Panc1 (cell line): ENCODE results near the gene SMAP2. TPM values are rescaled to one million over a fixed set of nuclear protein-coding genes. Genes with fewer than 3 reads are reported as not detected.

Experiments used
- ATAC-seq: fragments of 200-7000 bp; cut with Tn5 transposase; 2 replicates; pipeline ENCODE4 v1.9.1; 2020; ENCODE audit warnings: mild to moderate bottlenecking, moderate library complexity
- BruUV-seq: library from RNA; stranded (reverse); fragments of 400-500 nt; replicated peaks from 2 replicates; lab custom pipeline; 2021; lab: Mats Ljungman, UMichigan
- CTCF ChIA-PET: fragments of 300-600 bp; sonication (Branson Sonifier 250); formaldehyde crosslinking; loops from one replicate; lab custom pipeline; 2022; ENCODE audit warnings: antibody characterized with exemption; lab: Charles Lee
- POLR2A ChIA-PET: fragments of 300-600 bp; sonication (Branson Sonifier 250); formaldehyde crosslinking; loops from one replicate; lab custom pipeline; 2022; ENCODE audit warnings: antibody characterized with exemption; lab: Charles Lee
- DNase-seq: peaks from one replicate; pipeline ENCODE4 v3.0.0-alpha.2; 2010; ENCODE audit warnings: low read depth, low spot score
- H3K27ac ChIP-seq: 2 replicates; pipeline ENCODE4 v1.5.1; 2011; ENCODE audit warnings: mild to moderate bottlenecking, low read length, inconsistent platforms
- H3K27me3 ChIP-seq: fragments of 200-500 bp; sonication (Bioruptor generic); 2 replicates; pipeline ENCODE4 v1.6.0; 2014; ENCODE audit warnings: low read length, inconsistent platforms; ENCODE audit not compliant: control insufficient read depth, insufficient read depth
- H3K36me3 ChIP-seq: fragments of 200-500 bp; sonication (Bioruptor generic); 2 replicates; pipeline ENCODE4 v1.5.1; 2014; ENCODE audit warnings: inconsistent platforms, mild to moderate bottlenecking, low read length, moderate library complexity; ENCODE audit not compliant: control insufficient read depth, insufficient read depth
- H3K4me1 ChIP-seq: 2 replicates; pipeline ENCODE4 v1.5.1; 2011; ENCODE audit warnings: inconsistent platforms, mild to moderate bottlenecking, low read length, moderate library complexity; ENCODE audit not compliant: control insufficient read depth, insufficient read depth
- H3K4me3 ChIP-seq, 2 experiments: 2 replicates each; pipeline ENCODE4 v1.5.1; 2011 to 2012; ENCODE audit warnings: low read depth in 2 of 2, low read length in 2 of 2, mild to moderate bottlenecking in 2 of 2, inconsistent platforms in 1 of 2, moderate library complexity in 1 of 2
- H3K9me3 ChIP-seq: fragments of 200-500 bp; sonication (Bioruptor generic); 2 replicates; pipeline ENCODE4 v1.5.1; 2014; ENCODE audit warnings: low read depth, mild to moderate bottlenecking, inconsistent platforms, low read length, moderate library complexity; ENCODE audit not compliant: control insufficient read depth, insufficient read depth
- POLR2AphosphoS5 ChIP-seq: IDR thresholded peaks from 2 replicates; pipeline ENCODE4 v1.6.1; 2012; ENCODE audit warnings: mild to moderate bottlenecking, low read depth, low read length, moderate library complexity
- SIN3A ChIP-seq: IDR thresholded peaks from 2 replicates; pipeline ENCODE4 v1.6.1; 2012; ENCODE audit warnings: low read depth, mild to moderate bottlenecking, low read length, moderate library complexity, borderline replicate concordance; ENCODE audit not compliant: insufficient read depth
- TCF7L2 ChIP-seq: IDR thresholded peaks from 2 replicates; pipeline ENCODE4 v1.6.1; 2011; ENCODE audit warnings: mild to moderate bottlenecking, low read depth, low read length, inconsistent platforms
- in situ Hi-C: cut with HindIII; loops from 2 replicates; pipeline ENCODE4 v1.10.0; 2016; ENCODE audit warnings: low sequenced_read_pairs, low pct_unique_long_range_greater_than_20kb
- intact Hi-C: fragments of 100-400 bp; cut with micrococcal nuclease; formaldehyde crosslinking; loops from one replicate; pipeline ENCODE4 v1.10.0; 2022; ENCODE audit not compliant: unreplicated experiment
- total RNA-seq: library from RNA; stranded (reverse); gene quantifications from one replicate; pipeline ENCODE4 v1.2.1, GENCODE V29; 2021; ENCODE audit not compliant: unreplicated experiment
- TF ChIP-seq, protein P1 (sequence below): fragments of 450-650 bp; IDR thresholded peaks from 2 replicates; pipeline ENCODE4 v1.5.1; 2017; ENCODE audit warnings: mild to moderate bottlenecking
- TF ChIP-seq, protein P2 (sequence below), 2 experiments: IDR thresholded peaks; 2 replicates each; pipeline ENCODE4 v1.6.1; 2011 to 2012; ENCODE audit warnings: low read depth in 2 of 2, control low read depth in 1 of 2, low read length in 1 of 2, mild to moderate bottlenecking in 1 of 2, moderate library complexity in 1 of 2; ENCODE audit not compliant: insufficient read depth in 1 of 2

SMAP2 gene
- total RNA-seq, 1 experiment from 2014 or later, result 21.5 TPM

DNA sequence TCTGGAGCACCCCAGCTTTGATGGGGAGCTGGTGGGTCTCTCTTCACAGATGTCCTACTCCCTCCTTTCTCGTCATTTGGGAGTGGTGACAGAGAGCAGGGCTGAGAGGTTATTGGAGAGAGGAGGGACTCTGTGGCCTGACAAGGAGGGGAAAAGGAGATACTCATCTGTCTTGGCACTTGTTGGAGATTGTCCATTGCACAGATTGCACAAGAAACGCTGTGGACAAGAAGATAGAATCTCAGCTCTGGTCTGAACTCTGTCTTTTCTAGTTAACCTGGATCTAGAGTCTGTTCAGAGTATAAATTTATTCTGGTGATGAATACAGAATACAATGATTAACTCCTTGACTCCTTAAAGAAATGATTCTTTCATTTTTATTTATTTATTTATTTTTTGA, 22.4 kb upstream of the SMAP2 start:
- DNase-seq (no peak), ATAC-seq (no peak)
- intact Hi-C loops, result no loop called here
- H3K4me1 ChIP-seq, result no peaks in the 10 kb centered on the region
- H3K27me3 ChIP-seq, result no peaks in the 10 kb centered on the region
- POLR2A ChIA-PET, result no interaction called here
- in situ Hi-C loops, result no loop called here
- H3K36me3 ChIP-seq, result no peaks in the 10 kb centered on the region
- TF ChIP-seq, protein P1, sequence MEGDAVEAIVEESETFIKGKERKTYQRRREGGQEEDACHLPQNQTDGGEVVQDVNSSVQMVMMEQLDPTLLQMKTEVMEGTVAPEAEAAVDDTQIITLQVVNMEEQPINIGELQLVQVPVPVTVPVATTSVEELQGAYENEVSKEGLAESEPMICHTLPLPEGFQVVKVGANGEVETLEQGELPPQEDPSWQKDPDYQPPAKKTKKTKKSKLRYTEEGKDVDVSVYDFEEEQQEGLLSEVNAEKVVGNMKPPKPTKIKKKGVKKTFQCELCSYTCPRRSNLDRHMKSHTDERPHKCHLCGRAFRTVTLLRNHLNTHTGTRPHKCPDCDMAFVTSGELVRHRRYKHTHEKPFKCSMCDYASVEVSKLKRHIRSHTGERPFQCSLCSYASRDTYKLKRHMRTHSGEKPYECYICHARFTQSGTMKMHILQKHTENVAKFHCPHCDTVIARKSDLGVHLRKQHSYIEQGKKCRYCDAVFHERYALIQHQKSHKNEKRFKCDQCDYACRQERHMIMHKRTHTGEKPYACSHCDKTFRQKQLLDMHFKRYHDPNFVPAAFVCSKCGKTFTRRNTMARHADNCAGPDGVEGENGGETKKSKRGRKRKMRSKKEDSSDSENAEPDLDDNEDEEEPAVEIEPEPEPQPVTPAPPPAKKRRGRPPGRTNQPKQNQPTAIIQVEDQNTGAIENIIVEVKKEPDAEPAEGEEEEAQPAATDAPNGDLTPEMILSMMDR, result no peak
- TF ChIP-seq TCF7L2 (no peak), POLR2AphosphoS5 (no peak), SIN3A (no peak)
- TF ChIP-seq, protein P2, sequence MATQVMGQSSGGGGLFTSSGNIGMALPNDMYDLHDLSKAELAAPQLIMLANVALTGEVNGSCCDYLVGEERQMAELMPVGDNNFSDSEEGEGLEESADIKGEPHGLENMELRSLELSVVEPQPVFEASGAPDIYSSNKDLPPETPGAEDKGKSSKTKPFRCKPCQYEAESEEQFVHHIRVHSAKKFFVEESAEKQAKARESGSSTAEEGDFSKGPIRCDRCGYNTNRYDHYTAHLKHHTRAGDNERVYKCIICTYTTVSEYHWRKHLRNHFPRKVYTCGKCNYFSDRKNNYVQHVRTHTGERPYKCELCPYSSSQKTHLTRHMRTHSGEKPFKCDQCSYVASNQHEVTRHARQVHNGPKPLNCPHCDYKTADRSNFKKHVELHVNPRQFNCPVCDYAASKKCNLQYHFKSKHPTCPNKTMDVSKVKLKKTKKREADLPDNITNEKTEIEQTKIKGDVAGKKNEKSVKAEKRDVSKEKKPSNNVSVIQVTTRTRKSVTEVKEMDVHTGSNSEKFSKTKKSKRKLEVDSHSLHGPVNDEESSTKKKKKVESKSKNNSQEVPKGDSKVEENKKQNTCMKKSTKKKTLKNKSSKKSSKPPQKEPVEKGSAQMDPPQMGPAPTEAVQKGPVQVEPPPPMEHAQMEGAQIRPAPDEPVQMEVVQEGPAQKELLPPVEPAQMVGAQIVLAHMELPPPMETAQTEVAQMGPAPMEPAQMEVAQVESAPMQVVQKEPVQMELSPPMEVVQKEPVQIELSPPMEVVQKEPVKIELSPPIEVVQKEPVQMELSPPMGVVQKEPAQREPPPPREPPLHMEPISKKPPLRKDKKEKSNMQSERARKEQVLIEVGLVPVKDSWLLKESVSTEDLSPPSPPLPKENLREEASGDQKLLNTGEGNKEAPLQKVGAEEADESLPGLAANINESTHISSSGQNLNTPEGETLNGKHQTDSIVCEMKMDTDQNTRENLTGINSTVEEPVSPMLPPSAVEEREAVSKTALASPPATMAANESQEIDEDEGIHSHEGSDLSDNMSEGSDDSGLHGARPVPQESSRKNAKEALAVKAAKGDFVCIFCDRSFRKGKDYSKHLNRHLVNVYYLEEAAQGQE (IDR thresholded peaks at IDR 0.05; ENCODE audit: insufficient read depth in 1 of 2, low read depth in 2 of 2, low read length in 1 of 2), result no peak
- no peaks in the 10 kb centered on the region for H3K9me3 ChIP-seq
- no peak overlapping the region for H3K4me3 ChIP-seq
- CTCF ChIA-PET, result interaction anchor here (1.2 kb wide), 1 partner anchor 207 kb away, joined by 5 read pairs; no protein-coding TSS in a partner anchor
- no TSS peak for BruUV-seq
- H3K27ac ChIP-seq, result no peak overlapping the region

DNA sequence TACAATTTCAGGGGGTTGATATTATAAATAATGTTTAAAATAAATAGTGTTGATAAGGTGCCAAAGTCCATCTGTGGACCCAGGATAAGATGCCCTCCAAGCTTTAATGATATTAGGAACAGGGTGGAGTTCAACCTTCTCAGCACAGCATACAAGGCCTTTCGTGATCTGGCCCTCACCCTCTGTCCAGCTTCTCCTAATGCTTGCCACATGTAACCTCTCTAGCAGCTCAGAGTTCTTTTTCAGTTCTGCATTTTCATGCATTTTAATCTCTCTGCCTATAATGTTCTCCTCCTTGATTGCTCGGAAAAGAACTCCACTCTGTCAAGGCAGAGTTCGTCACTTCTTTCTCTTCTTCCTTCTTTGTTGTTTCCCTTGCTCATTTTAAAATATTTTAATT, 21.4 kb upstream of the SMAP2 start:
- no peaks in the 10 kb centered on the region for H3K36me3 ChIP-seq
- ATAC-seq, result no peak
- in situ Hi-C loops (no loop called here), intact Hi-C loops (no loop called here)
- POLR2A ChIA-PET, result no interaction called here
- no peak for TF ChIP-seq TCF7L2
- TF ChIP-seq SIN3A, result no peak
- TF ChIP-seq POLR2AphosphoS5, result no peak
- TF ChIP-seq, protein P1, result no peak
- TF ChIP-seq, protein P2 (IDR thresholded peaks at IDR 0.05; ENCODE audit: insufficient read depth in 1 of 2, low read depth in 2 of 2, low read length in 1 of 2), result no peak
- H3K9me3 ChIP-seq, result no peaks in the 10 kb centered on the region
- no TSS peak for BruUV-seq
- H3K27me3 ChIP-seq, result no peaks in the 10 kb centered on the region
- DNase-seq, result no peak
- H3K4me3 ChIP-seq, result no peak overlapping the region
- H3K4me1 ChIP-seq, result no peaks in the 10 kb centered on the region
- H3K27ac ChIP-seq, result no peak overlapping the region
- CTCF ChIA-PET, result interaction anchor here (0.6 to 1.2 kb wide), 2 partner anchors 54 to 208 kb away, joined by 5 to 7 read pairs; no protein-coding TSS in a partner anchor
